Heart left ventricle (tissue), 16 donors: Measurements from ENCODE around the gene LRRC10B. TPM values are rescaled to one million over a fixed set of nuclear protein-coding genes. Genes with fewer than 3 reads are reported as not detected.

Experiments
- ATAC-seq, 4 donors: fragments of 200-7000 bp; cut with Tn5 transposase; one replicate each; pipeline ENCODE4 v1.9.1; 2020 to 2022; ENCODE audit warnings: moderate library complexity in 4 of 4, mild to moderate bottlenecking in 3 of 4, moderate number of reproducible peaks in 1 of 4
- DNase-seq, 5 donors: peaks; one replicate each; pipeline ENCODE4 v3.0.0-alpha.2; 2020
- H3K27ac ChIP-seq, 12 donors: fragments of 200-600 bp; sonication (generic) in 4 of 12; one replicate each; pipeline versions ENCODE4 v1.5.0 to v1.8.0; 2016 to 2022; ENCODE audit warnings: mild to moderate bottlenecking in 2 of 12
- H3K27me3 ChIP-seq, 9 donors: fragments of 200-600 bp; sonication (generic) in 2 of 9; one replicate each; pipeline versions ENCODE4 v1.5.1 to v1.8.0; 2016 to 2022; ENCODE audit warnings: mild to moderate bottlenecking in 3 of 9
- H3K36me3 ChIP-seq, 9 donors: fragments of 200-600 bp; sonication (generic) in 2 of 9; one replicate each; pipeline versions ENCODE4 v1.5.0 to v1.8.0; 2018 to 2022; ENCODE audit warnings: mild to moderate bottlenecking in 2 of 9
- H3K4me1 ChIP-seq, 12 donors: fragments of 200-600 bp; sonication (generic) in 4 of 12; one replicate each; pipeline versions ENCODE4 v1.5.0 to v1.8.0; 2016 to 2022; ENCODE audit warnings: mild to moderate bottlenecking in 3 of 12
- H3K4me3 ChIP-seq, 12 donors: fragments of 200-600 bp; sonication (generic) in 4 of 12; one replicate each; pipeline versions ENCODE4 v1.5.0 to v1.8.0; 2017 to 2022; ENCODE audit warnings: mild to moderate bottlenecking in 9 of 12, moderate library complexity in 4 of 12
- H3K9me3 ChIP-seq, 12 donors: fragments of 200-600 bp; sonication (generic) in 4 of 12; one replicate each; pipeline versions ENCODE4 v1.5.0 to v1.8.0; 2016 to 2022; ENCODE audit warnings: mild to moderate bottlenecking in 1 of 12
- POLR2A ChIP-seq, 2 donors: fragments of 450-650 bp; IDR thresholded peaks; one replicate each; pipeline ENCODE4 v1.6.1; 2017; ENCODE audit warnings: antibody characterized with exemption in 2 of 2, mild to moderate bottlenecking in 2 of 2, moderate library complexity in 2 of 2
- WGBS, 4 donors: extraction: QIAGEN DNeasy Blood & Tissue Kit in 2 of 4; methylation state at CpG; one replicate each; pipeline versions ENCODE4 v1.1.5 to v1.1.7; 2013 to 2018; 5-methylcytosine and 5-hydroxymethylcytosine counted together
- intact Hi-C, 10 donors: fragments of 100-400 bp; cut with DNase I; formaldehyde crosslinking; loops; one replicate each; pipeline versions ENCODE4 v1.11.1 to v1.14.2; 2022
- polyA plus RNA-seq, 2 donors: library from polyadenylated mRNA; stranded (reverse); fragments of 200-250 nt; gene quantifications; one replicate each; pipeline ENCODE4 v1.2.3, GENCODE V29; 2013
- total RNA-seq, 9 donors: library from RNA; depleted of rRNA in 2 of 9; stranded (reverse); fragments of >200 nt in 2 of 9; fragmentation: NEBNext Ultra II Directional in 3 of 9; extraction: Animal tissue kit (Norgen Biotek cat#: 25700) in 3 of 9; gene quantifications; one replicate each; pipeline versions ENCODE4 v1.1.0 to v1.2.4, GENCODE V29; 2016 to 2023
- TF ChIP-seq, protein P1 (sequence below), 12 donors: fragments of 200-600 bp; sonication (generic) in 4 of 12; IDR thresholded peaks; one replicate each; pipeline versions ENCODE4 v1.5.0 to v1.8.0; 2018 to 2022; ENCODE audit warnings: antibody characterized with exemption in 12 of 12, mild to moderate bottlenecking in 5 of 12
- donor health status: ischemic (EF 13 %, LVEDD 7.1; RV severe dilation, severe dysfunction).
- donor health status: healthy with polysubstance abuse.
- donor health status: DM: no; HTN: yes; CAD: no.
- donor health status: DM: no; HTN: no; CAD: no.
- donor health status: ischemic (EF 25% LVEDD 6.9; RV normal size, moderate dysfunction).
- donor health status: ischemic (EF 25% LVEDD 5.7; RV mildly dilated, moderate dysfunction).
- donor health status: healthy.
- donor health status: DM: yes; HTN: yes; CAD: no.
- donor health status: ischemic (EF 35%, LVEDD 5.7; RV mildly dilated, moderate dysfunction).
- donor health status: nonischemic (EF 11% LVEDD 7.7; RV severe dilation, severe dysfunction).
- donor health status: DM: yes; HTN: yes; CAD: no.
- donor health status: PGD.
- donor health status: ischemic (EF 29% LVEDD 5.4; RV normal size, mild dysfunction).
- donor health status: nonischemic (EF 23%, LVEDD 6.1; RV moderate dilation, normal function).

The LRRC10B gene
- total and polyA plus RNA-seq, 11 donors = 0.15 to 4.2 (median 1.1) TPM

DNA sequence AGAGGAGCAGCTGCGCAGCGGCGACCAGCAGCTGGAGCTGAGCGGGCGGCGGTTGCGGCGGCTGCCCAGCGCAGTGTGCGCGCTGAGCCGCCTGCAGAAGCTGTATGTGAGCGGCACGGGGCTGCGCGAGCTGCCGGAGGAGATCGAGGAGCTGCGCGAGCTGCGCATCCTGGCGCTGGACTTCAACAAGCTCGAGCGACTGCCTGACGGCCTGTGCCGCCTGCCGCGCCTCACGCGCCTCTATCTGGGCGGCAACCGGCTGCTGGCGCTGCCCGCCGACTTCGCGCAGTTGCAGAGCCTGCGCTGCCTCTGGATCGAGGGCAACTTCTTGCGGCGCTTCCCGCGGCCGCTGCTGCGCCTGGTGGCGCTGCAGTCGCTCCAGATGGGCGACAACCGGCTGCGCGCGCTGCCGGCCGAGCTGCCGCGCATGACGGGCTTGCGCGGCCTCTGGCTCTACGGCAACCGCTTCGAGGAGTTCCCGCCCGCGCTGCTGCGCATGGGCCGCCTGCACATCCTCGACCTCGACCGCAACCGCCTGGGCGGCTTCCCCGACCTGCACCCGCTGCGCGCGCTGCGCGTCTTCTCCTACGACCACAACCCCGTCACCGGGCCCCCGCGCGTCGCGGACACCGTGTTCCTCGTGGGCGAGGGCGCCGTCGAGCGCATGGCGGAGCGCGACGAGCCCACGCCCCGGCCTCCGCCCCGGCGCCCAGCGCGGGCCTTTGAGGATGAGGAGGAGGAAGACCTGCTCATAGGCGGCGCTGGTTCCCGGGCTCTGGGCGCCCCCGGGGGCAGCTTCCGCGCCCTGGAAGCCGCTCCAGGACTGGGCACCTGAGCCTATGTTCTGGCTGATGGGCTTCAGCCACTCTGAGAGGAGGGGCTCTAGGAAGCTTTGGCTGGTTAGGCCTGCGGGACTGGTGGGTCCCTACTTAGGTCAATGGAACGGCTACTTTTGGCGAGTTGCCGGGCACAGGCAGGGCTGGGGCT, 787 bp downstream of the LRRC10B start:
- WGBS, 4 donors = 5 to 17% (median 7%) methylated on average over 14 to 117 of the region's 117 CpGs
- peaks cover 7 to 70% (median 39%) of the 10 kb centered on the region in 9 donors for H3K27me3 ChIP-seq
- H3K27ac ChIP-seq = peak overlapping the region in 11 of 12 donors; percentile 9 to 77 (median 61)
- peak overlapping the region in 11 of 12 donors; percentile 13 to 51 (median 44) for H3K4me3 ChIP-seq
- intact Hi-C loops = loop anchor here in 4 of 10 donors (1.0 to 10.0 kb wide), 4 partner anchors 32 to 65 kb away; no protein-coding TSS in a partner anchor
- H3K36me3 ChIP-seq = no peaks in the 10 kb centered on the region
- peaks cover 0 to 20% (median 9%) of the 10 kb centered on the region in 12 donors for H3K4me1 ChIP-seq
- ATAC-seq = peak; percentile 46 to 94 (median 85)
- peak; percentile 54 to 85 (median 80) for DNase-seq
- TF ChIP-seq, protein P1, sequence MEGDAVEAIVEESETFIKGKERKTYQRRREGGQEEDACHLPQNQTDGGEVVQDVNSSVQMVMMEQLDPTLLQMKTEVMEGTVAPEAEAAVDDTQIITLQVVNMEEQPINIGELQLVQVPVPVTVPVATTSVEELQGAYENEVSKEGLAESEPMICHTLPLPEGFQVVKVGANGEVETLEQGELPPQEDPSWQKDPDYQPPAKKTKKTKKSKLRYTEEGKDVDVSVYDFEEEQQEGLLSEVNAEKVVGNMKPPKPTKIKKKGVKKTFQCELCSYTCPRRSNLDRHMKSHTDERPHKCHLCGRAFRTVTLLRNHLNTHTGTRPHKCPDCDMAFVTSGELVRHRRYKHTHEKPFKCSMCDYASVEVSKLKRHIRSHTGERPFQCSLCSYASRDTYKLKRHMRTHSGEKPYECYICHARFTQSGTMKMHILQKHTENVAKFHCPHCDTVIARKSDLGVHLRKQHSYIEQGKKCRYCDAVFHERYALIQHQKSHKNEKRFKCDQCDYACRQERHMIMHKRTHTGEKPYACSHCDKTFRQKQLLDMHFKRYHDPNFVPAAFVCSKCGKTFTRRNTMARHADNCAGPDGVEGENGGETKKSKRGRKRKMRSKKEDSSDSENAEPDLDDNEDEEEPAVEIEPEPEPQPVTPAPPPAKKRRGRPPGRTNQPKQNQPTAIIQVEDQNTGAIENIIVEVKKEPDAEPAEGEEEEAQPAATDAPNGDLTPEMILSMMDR (IDR thresholded peaks at IDR 0.05) = peak; percentile 19 to 74 (median 52)
- TF ChIP-seq POLR2A (IDR thresholded peaks at IDR 0.05) = no peak
- no peaks in the 10 kb centered on the region for H3K9me3 ChIP-seq

DNA sequence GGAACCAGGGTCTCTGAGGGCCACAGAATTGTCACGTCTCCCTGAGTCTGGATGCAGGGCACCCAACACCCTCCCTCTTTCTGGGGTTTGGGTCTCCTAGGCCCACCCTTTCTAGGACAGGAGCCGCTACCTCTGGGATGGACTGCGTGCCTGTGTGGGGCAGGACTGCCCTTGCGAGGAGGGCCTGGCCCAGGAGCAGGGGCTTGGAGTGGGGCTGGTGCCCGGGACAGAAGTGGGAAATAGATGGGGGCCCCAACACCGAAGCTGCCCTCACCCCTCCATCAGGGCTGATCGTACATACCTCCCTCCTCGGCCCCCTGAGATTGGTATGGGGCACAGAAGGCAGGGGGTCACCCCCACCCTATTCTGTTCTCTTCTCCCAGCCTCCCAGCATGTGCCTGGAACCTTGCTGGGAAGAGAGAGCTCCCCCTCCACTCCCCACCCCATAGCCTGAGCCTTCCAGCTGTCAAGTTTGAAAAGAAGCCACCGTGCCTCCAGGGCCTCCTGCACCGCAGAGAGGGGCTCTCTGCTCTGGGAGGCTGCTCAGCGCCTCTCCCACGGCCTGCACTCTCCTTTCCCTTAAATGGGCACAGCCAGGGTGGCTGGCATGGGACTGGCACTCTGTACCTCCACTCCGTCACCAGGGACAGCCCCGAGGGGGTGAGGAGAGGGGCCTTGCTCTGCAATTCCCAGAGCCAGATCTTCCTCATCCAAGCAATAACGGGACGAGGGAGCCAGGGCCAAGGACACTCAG, 1.8 kb downstream of the LRRC10B start:
- Histone ChIP-seq H3K4me3 (peak overlapping the region in 1 of 12 donors; percentile 36), H3K4me1 (peaks cover 0 to 20% (median 9%) of the 10 kb centered on the region in 12 donors), H3K36me3 (no peaks in the 10 kb centered on the region), H3K9me3 (no peaks in the 10 kb centered on the region), H3K27me3 (peaks cover 7 to 70% (median 39%) of the 10 kb centered on the region in 9 donors), H3K27ac (peak overlapping the region in 10 of 12 donors; percentile 34 to 77 (median 62))
- ATAC-seq (peak in 1 of 4 donors; percentile 8), DNase-seq (no peak)
- WGBS, 4 donors = 77 to 83% (median 81%) methylated on average over 12 to 16 of the region's 16 CpGs
- intact Hi-C loops = loop anchor here in 3 of 10 donors (5.0 to 10.0 kb wide), 3 partner anchors 33 to 66 kb away; no protein-coding TSS in a partner anchor
- TF ChIP-seq POLR2A (IDR thresholded peaks at IDR 0.05) = no peak
- TF ChIP-seq, protein P1 (IDR thresholded peaks at IDR 0.05) = no peak

DNA sequence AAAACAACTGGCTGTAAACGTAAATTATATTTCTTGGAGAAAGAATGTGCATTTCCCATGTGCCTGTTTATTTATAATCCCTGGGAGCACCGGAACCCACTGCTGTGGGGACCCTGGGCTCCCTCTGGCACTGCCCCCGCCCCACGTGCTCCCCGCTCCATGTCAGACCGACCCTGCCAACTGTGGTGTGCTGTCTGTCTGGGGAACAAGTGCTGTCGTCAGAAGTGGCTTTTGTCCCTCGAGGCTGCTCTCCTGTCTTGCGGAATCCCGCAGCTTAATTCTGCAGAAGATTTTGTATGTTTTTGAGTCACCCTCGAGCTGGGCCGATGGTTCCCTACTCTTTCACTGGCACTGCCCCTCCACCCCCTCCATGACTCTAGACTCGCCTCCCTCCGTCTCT, 2.4 kb downstream of the LRRC10B start:
- H3K4me1 ChIP-seq = peaks cover 0 to 20% (median 9%) of the 10 kb centered on the region in 12 donors
- WGBS, 4 donors = 77 to 80% (median 78%) methylated on average over 14 of the region's 14 CpGs
- DNase-seq (no peak), ATAC-seq (peak in 1 of 4 donors; percentile 46)
- TF ChIP-seq, protein P1 (IDR thresholded peaks at IDR 0.05) = no peak
- TF ChIP-seq POLR2A (IDR thresholded peaks at IDR 0.05) = no peak
- no peaks in the 10 kb centered on the region for H3K36me3 ChIP-seq
- intact Hi-C loops = loop anchor here in 3 of 10 donors (5.0 to 10.0 kb wide), 3 partner anchors 34 to 66 kb away; no protein-coding TSS in a partner anchor
- H3K4me3 ChIP-seq = no peak overlapping the region
- H3K9me3 ChIP-seq = no peaks in the 10 kb centered on the region
- H3K27ac ChIP-seq = peak overlapping the region in 10 of 12 donors; percentile 7 to 77 (median 62)
- H3K27me3 ChIP-seq = peaks cover 7 to 64% (median 38%) of the 10 kb centered on the region in 9 donors
